HepG2 (cell line): ENCODE measurements around the gene EXOC6B. TPM values are rescaled to one million over a fixed set of nuclear protein-coding genes. Genes with fewer than 3 reads are reported as not detected.

ENCODE experiments used
- KDM2A ChIP-seq: sonication (generic); formaldehyde crosslinking; IDR thresholded peaks from 2 replicates; pipeline ENCODE4 v1.4.0; 2020; ENCODE audit warnings: low read depth, missing genetic modification reagents, borderline replicate concordance
- KDM6A ChIP-seq: IDR thresholded peaks from 2 replicates; pipeline ENCODE4 v1.6.1; 2016; ENCODE audit warnings: low read depth
- MTF1 ChIP-seq: sonication (generic); formaldehyde crosslinking; IDR thresholded peaks from 2 replicates; pipeline ENCODE4 v1.5.0; 2020; ENCODE audit warnings: missing genetic modification reagents
- NCOA5 ChIP-seq: sonication (generic); formaldehyde crosslinking; IDR thresholded peaks from 2 replicates; pipeline ENCODE4 v1.4.0; 2020; ENCODE audit warnings: missing genetic modification reagents
- TRIM24 ChIP-seq: sonication (generic); formaldehyde crosslinking; IDR thresholded peaks from 2 replicates; pipeline ENCODE4 v1.8.0; 2022; ENCODE audit warnings: mild to moderate bottlenecking, missing genetic modification reagents
- ZNF263 ChIP-seq: sonication (generic); formaldehyde crosslinking; IDR thresholded peaks from 2 replicates; pipeline ENCODE4 v1.4.0; 2020; ENCODE audit warnings: missing genetic modification reagents
- ZNF296 ChIP-seq: sonication (generic); formaldehyde crosslinking; conservative IDR thresholded peaks from 2 replicates; pipeline ENCODE4 v1.5.0; 2020; ENCODE audit warnings: mild to moderate bottlenecking, missing genetic modification reagents
- ZNF367 ChIP-seq: sonication (generic); formaldehyde crosslinking; IDR thresholded peaks from 2 replicates; pipeline ENCODE4 v1.4.0; 2020; ENCODE audit warnings: missing genetic modification reagents, borderline replicate concordance
- ZNF619 ChIP-seq: sonication (generic); formaldehyde crosslinking; IDR thresholded peaks from 2 replicates; pipeline ENCODE4 v1.4.0; 2020; ENCODE audit warnings: mild to moderate bottlenecking, missing genetic modification reagents
- ZNF747 ChIP-seq: sonication (generic); formaldehyde crosslinking; IDR thresholded peaks from 2 replicates; pipeline ENCODE4 v1.8.1; 2023; ENCODE audit warnings: missing genetic modification reagents, mild to moderate bottlenecking, borderline replicate concordance
- polyA plus RNA-seq, 8 experiments: library from polyadenylated mRNA; depleted of rRNA in 3 of 8; stranded (reverse) in 7 of 8; unstranded in 1 of 8; fragments of >200 nt; fragmentation: Illumina TruSeq in 4 of 8; extraction: Trizol in 4 of 8; gene quantifications; 2 replicates each; pipeline versions ENCODE4 v1.2.1 to v1.2.3, GENCODE V29; 2011 to 2016; ENCODE audit warnings: low read depth in 4 of 8, missing spikeins in 1 of 8, mixed read lengths in 1 of 8; ENCODE audit not compliant: insufficient read depth in 1 of 8
- total RNA-seq, 5 experiments: library from RNA; depleted of rRNA; stranded (reverse); fragments of >200 nt; fragmentation: Illumina TruSeq; extraction: Trizol; gene quantifications; 2 replicates each; pipeline ENCODE4 v1.2.3, GENCODE V29; 2016; ENCODE audit warnings: low read depth in 1 of 5
- TF ChIP-seq, protein P1 (sequence below), 2 experiments: fragments of 450-650 bp in 1 of 2; sonication (generic) in 1 of 2; formaldehyde crosslinking in 1 of 2; IDR thresholded peaks; 2 replicates each; pipeline versions ENCODE4 v1.6.1 to v1.8.0; 2016 to 2022; ENCODE audit warnings: antibody characterized with exemption in 1 of 2, mild to moderate bottlenecking in 1 of 2, missing genetic modification reagents in 1 of 2
- TF ChIP-seq, protein P2 (sequence below): sonication (generic); formaldehyde crosslinking; IDR thresholded peaks from 2 replicates; pipeline ENCODE4 v1.4.0; 2020; ENCODE audit warnings: missing genetic modification reagents, borderline replicate concordance
- TF ChIP-seq, protein P3 (sequence below): sonication (generic); formaldehyde crosslinking; IDR thresholded peaks from 2 replicates; pipeline ENCODE4 v1.4.0; 2020; ENCODE audit warnings: missing genetic modification reagents
- TF ChIP-seq, protein P4 (sequence below): sonication (generic); formaldehyde crosslinking; IDR thresholded peaks from 2 replicates; pipeline ENCODE4 v1.5.0; 2020; ENCODE audit warnings: missing genetic modification reagents

Gene EXOC6B
- total and polyA plus RNA-seq, 2 of the 13 experiments (the other 11 are each of a cell fraction or from before 2014, with no cell fraction given): 9.1 to 15.9 TPM

DNA sequence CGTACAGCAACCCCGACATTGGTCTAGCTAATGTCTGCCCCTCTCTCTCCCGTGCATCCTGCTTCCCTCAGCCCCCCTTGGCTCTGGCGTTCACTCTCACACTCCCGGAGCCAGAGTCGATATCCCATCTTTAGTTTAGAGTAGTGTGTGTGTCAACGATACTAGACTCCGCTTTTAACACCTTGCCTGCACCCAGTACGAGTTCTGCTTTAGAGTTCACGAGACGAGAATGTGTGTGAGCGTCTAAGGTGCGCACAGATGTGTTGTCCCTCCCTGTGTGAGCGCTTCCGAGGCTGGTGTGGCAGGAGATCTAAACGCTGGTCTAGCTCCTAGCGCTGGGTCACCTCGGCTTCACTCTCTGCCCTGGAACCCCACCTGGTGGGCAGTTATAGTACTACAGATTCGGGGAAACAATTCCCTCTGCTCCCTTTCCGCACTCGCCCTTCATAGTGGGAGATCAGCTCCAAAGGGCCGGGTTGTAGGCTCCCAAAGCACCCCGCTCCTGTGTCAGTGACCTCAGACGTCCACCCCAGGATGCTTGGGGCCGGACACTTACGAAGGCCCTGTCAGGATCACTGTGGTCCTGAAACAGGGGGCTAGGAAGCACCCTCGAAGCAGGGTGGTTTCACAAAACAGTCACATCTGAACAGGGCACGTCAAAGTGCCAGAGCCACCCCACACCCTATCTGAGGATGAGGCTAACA lies 675.5 kb downstream of the EXOC6B start (continued):
- TF ChIP-seq, protein P1, sequence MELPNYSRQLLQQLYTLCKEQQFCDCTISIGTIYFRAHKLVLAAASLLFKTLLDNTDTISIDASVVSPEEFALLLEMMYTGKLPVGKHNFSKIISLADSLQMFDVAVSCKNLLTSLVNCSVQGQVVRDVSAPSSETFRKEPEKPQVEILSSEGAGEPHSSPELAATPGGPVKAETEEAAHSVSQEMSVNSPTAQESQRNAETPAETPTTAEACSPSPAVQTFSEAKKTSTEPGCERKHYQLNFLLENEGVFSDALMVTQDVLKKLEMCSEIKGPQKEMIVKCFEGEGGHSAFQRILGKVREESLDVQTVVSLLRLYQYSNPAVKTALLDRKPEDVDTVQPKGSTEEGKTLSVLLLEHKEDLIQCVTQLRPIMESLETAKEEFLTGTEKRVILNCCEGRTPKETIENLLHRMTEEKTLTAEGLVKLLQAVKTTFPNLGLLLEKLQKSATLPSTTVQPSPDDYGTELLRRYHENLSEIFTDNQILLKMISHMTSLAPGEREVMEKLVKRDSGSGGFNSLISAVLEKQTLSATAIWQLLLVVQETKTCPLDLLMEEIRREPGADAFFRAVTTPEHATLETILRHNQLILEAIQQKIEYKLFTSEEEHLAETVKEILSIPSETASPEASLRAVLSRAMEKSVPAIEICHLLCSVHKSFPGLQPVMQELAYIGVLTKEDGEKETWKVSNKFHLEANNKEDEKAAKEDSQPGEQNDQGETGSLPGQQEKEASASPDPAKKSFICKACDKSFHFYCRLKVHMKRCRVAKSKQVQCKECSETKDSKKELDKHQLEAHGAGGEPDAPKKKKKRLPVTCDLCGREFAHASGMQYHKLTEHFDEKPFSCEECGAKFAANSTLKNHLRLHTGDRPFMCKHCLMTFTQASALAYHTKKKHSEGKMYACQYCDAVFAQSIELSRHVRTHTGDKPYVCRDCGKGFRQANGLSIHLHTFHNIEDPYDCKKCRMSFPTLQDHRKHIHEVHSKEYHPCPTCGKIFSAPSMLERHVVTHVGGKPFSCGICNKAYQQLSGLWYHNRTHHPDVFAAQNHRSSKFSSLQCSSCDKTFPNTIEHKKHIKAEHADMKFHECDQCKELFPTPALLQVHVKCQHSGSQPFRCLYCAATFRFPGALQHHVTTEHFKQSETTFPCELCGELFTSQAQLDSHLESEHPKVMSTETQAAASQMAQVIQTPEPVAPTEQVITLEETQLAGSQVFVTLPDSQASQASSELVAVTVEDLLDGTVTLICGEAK (IDR thresholded peaks at IDR 0.05): no peak
- TF ChIP-seq, protein P1 (CRISPR knock-in tag; IDR thresholded peaks at IDR 0.05): no peak
- no peak for TF ChIP-seq KDM6A
- no peak for TF ChIP-seq MTF1 (CRISPR knock-in tag)
- TF ChIP-seq ZNF263 (CRISPR knock-in tag): 0 out of 2 replicates have a peak, but pooled peaks have one; percentile 4
- TF ChIP-seq TRIM24: no peak
- TF ChIP-seq, protein P2, sequence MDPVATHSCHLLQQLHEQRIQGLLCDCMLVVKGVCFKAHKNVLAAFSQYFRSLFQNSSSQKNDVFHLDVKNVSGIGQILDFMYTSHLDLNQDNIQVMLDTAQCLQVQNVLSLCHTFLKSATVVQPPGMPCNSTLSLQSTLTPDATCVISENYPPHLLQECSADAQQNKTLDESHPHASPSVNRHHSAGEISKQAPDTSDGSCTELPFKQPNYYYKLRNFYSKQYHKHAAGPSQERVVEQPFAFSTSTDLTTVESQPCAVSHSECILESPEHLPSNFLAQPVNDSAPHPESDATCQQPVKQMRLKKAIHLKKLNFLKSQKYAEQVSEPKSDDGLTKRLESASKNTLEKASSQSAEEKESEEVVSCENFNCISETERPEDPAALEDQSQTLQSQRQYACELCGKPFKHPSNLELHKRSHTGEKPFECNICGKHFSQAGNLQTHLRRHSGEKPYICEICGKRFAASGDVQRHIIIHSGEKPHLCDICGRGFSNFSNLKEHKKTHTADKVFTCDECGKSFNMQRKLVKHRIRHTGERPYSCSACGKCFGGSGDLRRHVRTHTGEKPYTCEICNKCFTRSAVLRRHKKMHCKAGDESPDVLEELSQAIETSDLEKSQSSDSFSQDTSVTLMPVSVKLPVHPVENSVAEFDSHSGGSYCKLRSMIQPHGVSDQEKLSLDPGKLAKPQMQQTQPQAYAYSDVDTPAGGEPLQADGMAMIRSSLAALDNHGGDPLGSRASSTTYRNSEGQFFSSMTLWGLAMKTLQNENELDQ (CRISPR knock-in tag): no peak
- TF ChIP-seq, protein P3, sequence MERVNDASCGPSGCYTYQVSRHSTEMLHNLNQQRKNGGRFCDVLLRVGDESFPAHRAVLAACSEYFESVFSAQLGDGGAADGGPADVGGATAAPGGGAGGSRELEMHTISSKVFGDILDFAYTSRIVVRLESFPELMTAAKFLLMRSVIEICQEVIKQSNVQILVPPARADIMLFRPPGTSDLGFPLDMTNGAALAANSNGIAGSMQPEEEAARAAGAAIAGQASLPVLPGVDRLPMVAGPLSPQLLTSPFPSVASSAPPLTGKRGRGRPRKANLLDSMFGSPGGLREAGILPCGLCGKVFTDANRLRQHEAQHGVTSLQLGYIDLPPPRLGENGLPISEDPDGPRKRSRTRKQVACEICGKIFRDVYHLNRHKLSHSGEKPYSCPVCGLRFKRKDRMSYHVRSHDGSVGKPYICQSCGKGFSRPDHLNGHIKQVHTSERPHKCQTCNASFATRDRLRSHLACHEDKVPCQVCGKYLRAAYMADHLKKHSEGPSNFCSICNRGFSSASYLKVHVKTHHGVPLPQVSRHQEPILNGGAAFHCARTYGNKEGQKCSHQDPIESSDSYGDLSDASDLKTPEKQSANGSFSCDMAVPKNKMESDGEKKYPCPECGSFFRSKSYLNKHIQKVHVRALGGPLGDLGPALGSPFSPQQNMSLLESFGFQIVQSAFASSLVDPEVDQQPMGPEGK (CRISPR knock-in tag): no peak
- TF ChIP-seq KDM2A (CRISPR knock-in tag): peak; percentile 59; the same call in 1 of the 2 replicates
- TF ChIP-seq NCOA5 (CRISPR knock-in tag): no peak
- peak; percentile 85; the same call in 1 of the 2 replicates for TF ChIP-seq ZNF619 (CRISPR knock-in tag)
- no peak for TF ChIP-seq ZNF296 (CRISPR knock-in tag)
- TF ChIP-seq ZNF367 (CRISPR knock-in tag): no peak
- TF ChIP-seq ZNF747 (CRISPR knock-in tag): no peak
- TF ChIP-seq, protein P4, sequence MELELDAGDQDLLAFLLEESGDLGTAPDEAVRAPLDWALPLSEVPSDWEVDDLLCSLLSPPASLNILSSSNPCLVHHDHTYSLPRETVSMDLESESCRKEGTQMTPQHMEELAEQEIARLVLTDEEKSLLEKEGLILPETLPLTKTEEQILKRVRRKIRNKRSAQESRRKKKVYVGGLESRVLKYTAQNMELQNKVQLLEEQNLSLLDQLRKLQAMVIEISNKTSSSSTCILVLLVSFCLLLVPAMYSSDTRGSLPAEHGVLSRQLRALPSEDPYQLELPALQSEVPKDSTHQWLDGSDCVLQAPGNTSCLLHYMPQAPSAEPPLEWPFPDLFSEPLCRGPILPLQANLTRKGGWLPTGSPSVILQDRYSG: no peak
